WTC11 (cell line): ENCODE measurements around the gene WNK2. TPM values are rescaled to one million over a fixed set of nuclear protein-coding genes. Genes with fewer than 3 reads are reported as not detected.

ENCODE experiments used
- ATAC-seq: fragments of 200-7000 bp; cut with Tn5 transposase; 2 replicates; pipeline ENCODE4 v1.10.0; 2021; ENCODE audit warnings: mild to moderate bottlenecking, moderate library complexity
- CTCF ChIA-PET: fragments of 300-600 bp; sonication (Branson Sonifier 250); formaldehyde crosslinking; loops from one replicate; lab custom pipeline; 2021; ENCODE audit warnings: antibody characterized with exemption; lab: Charles Lee
- POLR2A ChIA-PET: fragments of 350-600 bp; sonication (Branson Sonifier 250); formaldehyde crosslinking; loops from one replicate; lab custom pipeline; 2021; ENCODE audit warnings: antibody characterized with exemption; lab: Charles Lee
- DNase-seq: peaks from one replicate; pipeline ENCODE4 v3.0.0; 2021; ENCODE audit warnings: low spot score
- H3K27ac Mint-ChIP-seq: 2 replicates; pipeline ENCODE4 v1.8.0; 2021; ENCODE audit warnings: mixed read lengths
- H3K27me3 Mint-ChIP-seq: 2 replicates; pipeline ENCODE4 v1.8.0; 2021; ENCODE audit warnings: low read depth, mild to moderate bottlenecking, moderate library complexity, mixed read lengths
- H3K36me3 Mint-ChIP-seq: 2 replicates; pipeline ENCODE4 v1.8.0; 2021; ENCODE audit warnings: mixed read lengths
- H3K4me1 Mint-ChIP-seq: 2 replicates; pipeline ENCODE4 v1.8.0; 2022; ENCODE audit warnings: mixed read lengths
- H3K4me3 Mint-ChIP-seq: 2 replicates; pipeline ENCODE4 v1.8.0; 2021; ENCODE audit warnings: mild to moderate bottlenecking, moderate library complexity, mixed read lengths
- H3K9me3 Mint-ChIP-seq: 2 replicates; pipeline ENCODE4 v1.8.0; 2021; ENCODE audit warnings: mixed read lengths
- CBFB ChIP-seq: sonication (generic); formaldehyde crosslinking; IDR thresholded peaks from 2 replicates; pipeline ENCODE4 v1.8.1; 2022; ENCODE audit warnings: mild to moderate bottlenecking, low read depth, missing genetic modification reagents
- CDX4 ChIP-seq: fragments of 250-450 bp; sonication (Bioruptor Pico); IDR thresholded peaks from 2 replicates; pipeline ENCODE4 v1.9.0; 2021; ENCODE audit warnings: moderate library complexity, mild to moderate bottlenecking, inconsistent platforms, borderline replicate concordance
- E2F5 ChIP-seq: sonication (generic); formaldehyde crosslinking; IDR thresholded peaks from 2 replicates; pipeline ENCODE4 v1.8.1; 2022; ENCODE audit warnings: mild to moderate bottlenecking, moderate library complexity, missing genetic modification reagents
- FOXK1 ChIP-seq: sonication (generic); formaldehyde crosslinking; IDR thresholded peaks from 2 replicates; pipeline ENCODE4 v1.8.0; 2022; ENCODE audit warnings: mild to moderate bottlenecking, moderate library complexity, missing genetic modification reagents
- GTF2I ChIP-seq: fragments of 250-450 bp; sonication (Bioruptor Pico); conservative IDR thresholded peaks from 2 replicates; pipeline ENCODE4 v1.4.0; 2021; ENCODE audit warnings: mild to moderate bottlenecking
- NFYB ChIP-seq: sonication (generic); formaldehyde crosslinking; conservative IDR thresholded peaks from 2 replicates; pipeline ENCODE4 v1.8.0; 2022; ENCODE audit warnings: low read depth, missing genetic modification reagents
- PRDM15 ChIP-seq: sonication (generic); formaldehyde crosslinking; IDR thresholded peaks from 2 replicates; pipeline ENCODE4 v1.8.0; 2022; ENCODE audit warnings: missing genetic modification reagents
- PRRX2 ChIP-seq: fragments of 250-450 bp; sonication (Bioruptor Pico); IDR thresholded peaks from 2 replicates; pipeline ENCODE4 v1.8.0; 2021; ENCODE audit warnings: mild to moderate bottlenecking
- RELA ChIP-seq: sonication (generic); formaldehyde crosslinking; IDR thresholded peaks from 2 replicates; pipeline ENCODE4 v1.8.1; 2022; ENCODE audit warnings: missing genetic modification reagents, mild to moderate bottlenecking, borderline replicate concordance
- TEAD4 ChIP-seq: sonication (generic); formaldehyde crosslinking; IDR thresholded peaks from 2 replicates; pipeline ENCODE4 v1.8.0; 2022; ENCODE audit warnings: mild to moderate bottlenecking, missing genetic modification reagents
- ZNF138 ChIP-seq: sonication (generic); formaldehyde crosslinking; conservative IDR thresholded peaks from 2 replicates; pipeline ENCODE4 v1.8.1; 2022; ENCODE audit warnings: mild to moderate bottlenecking, moderate library complexity, missing genetic modification reagents
- ZNF317 ChIP-seq: sonication (generic); formaldehyde crosslinking; IDR thresholded peaks from 2 replicates; pipeline ENCODE4 v1.8.1; 2023; ENCODE audit warnings: low read depth, mild to moderate bottlenecking, moderate library complexity, missing genetic modification reagents, borderline replicate concordance
- ZNF396 ChIP-seq: fragments of 250-450 bp; sonication (Bioruptor Pico); IDR thresholded peaks from 2 replicates; pipeline ENCODE4 v1.8.0; 2021; ENCODE audit warnings: mild to moderate bottlenecking, moderate library complexity, borderline replicate concordance
- ZSCAN18 ChIP-seq: fragments of 250-450 bp; sonication (Bioruptor Pico); IDR thresholded peaks from 2 replicates; pipeline ENCODE4 v2.1.2; 2022; ENCODE audit warnings: mild to moderate bottlenecking, moderate library complexity
- total RNA-seq: library from RNA; stranded (reverse); gene quantifications from 3 replicates; pipeline ENCODE4 v1.2.3, GENCODE V29; 2021
- TF ChIP-seq, protein P1 (sequence below): fragments of 250-450 bp; sonication (Bioruptor Pico); IDR thresholded peaks from 2 replicates; pipeline ENCODE4 v1.8.0; 2021; ENCODE audit warnings: mild to moderate bottlenecking

Gene WNK2
- total RNA-seq, 1 experiment from 2014 or later, result 120 TPM

GRCh38 chr9:93204470-93205043, 20.6 kb downstream of the WNK2 start (continued):
- no peak for TF ChIP-seq PRDM15 (CRISPR knock-in tag)
- no peak for TF ChIP-seq PRRX2
- TF ChIP-seq TEAD4 (CRISPR knock-in tag), result no peak
- no peak for TF ChIP-seq RELA (CRISPR knock-in tag)
- TF ChIP-seq ZSCAN18, result no peak
- TF ChIP-seq ZNF317, result no peak
- TF ChIP-seq, protein P1, sequence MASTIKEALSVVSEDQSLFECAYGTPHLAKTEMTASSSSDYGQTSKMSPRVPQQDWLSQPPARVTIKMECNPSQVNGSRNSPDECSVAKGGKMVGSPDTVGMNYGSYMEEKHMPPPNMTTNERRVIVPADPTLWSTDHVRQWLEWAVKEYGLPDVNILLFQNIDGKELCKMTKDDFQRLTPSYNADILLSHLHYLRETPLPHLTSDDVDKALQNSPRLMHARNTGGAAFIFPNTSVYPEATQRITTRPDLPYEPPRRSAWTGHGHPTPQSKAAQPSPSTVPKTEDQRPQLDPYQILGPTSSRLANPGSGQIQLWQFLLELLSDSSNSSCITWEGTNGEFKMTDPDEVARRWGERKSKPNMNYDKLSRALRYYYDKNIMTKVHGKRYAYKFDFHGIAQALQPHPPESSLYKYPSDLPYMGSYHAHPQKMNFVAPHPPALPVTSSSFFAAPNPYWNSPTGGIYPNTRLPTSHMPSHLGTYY (CRISPR knock-in tag), result no peak

DNA sequence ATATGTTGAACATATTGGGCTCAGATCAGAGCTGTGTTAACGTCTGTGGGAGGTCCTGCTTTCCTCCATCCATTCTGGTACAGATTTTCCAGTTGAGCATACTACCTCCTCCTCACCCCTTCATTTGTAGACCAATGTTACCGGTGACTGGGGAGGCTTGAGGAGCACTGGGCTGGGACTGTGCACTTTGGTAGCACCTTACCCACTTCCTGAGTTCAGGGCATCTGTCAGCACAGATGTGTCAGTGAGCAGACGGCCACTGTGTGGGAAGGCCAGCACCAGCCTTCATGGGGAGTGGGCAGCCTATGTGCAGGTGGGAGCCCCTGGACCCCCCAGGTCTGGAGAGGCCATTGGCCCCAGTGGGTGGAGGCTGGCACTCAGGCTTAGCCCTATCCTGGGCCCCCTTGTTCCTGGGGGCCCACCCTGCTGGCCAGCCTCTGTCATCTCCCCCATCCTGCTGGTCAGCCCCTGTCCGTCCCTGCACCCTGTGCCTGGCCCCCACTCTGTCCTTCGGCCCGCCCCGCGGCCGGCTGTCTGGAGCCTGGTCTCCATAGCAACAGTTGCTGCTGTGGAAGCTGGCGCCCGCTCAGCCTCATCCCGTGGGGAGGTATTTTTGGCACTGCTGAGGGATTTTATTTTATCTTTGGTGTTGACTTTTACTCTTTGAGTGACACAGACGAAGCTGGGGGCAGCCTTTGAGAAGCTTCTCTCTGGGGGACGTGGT, 21.3 kb downstream of the WNK2 start:
- no peak overlapping the region for H3K4me3 Mint-ChIP-seq
- ChIA-PET POLR2A (no interaction called here), CTCF (interaction anchor here (1.4 kb wide), 1 partner anchor 51 kb away, joined by 4 read pairs; no protein-coding TSS in a partner anchor)
- 0 out of 2 replicates have a peak overlapping the region, but pooled peaks have one; percentile 37 for H3K27ac Mint-ChIP-seq
- TF ChIP-seq CDX4 (CRISPR knock-in tag) (no peak), E2F5 (CRISPR knock-in tag) (no peak), ZNF396 (CRISPR knock-in tag) (no peak), NFYB (CRISPR knock-in tag) (no peak), GTF2I (no peak), FOXK1 (CRISPR knock-in tag) (no peak), CBFB (CRISPR knock-in tag) (no peak), PRRX2 (no peak), ZNF138 (CRISPR knock-in tag) (no peak)
- TF ChIP-seq, protein P1 (CRISPR knock-in tag), result no peak
- H3K4me1 Mint-ChIP-seq, result peaks cover 11% of the 10 kb centered on the region
- H3K9me3 Mint-ChIP-seq, result peaks cover 9% of the 10 kb centered on the region
- H3K27me3 Mint-ChIP-seq, result no peaks in the 10 kb centered on the region
- peaks cover 7% of the 10 kb centered on the region; the same call in 1 of the 2 replicates for H3K36me3 Mint-ChIP-seq
- DNase-seq (no peak), ATAC-seq (no peak)
